Loucy (cell line): ENCODE data around the gene LAMB4.

Experiments used
- CTCF ChIP-seq: fragments of 200-600 bp; sonication (generic); conservative IDR thresholded peaks from 2 replicates; pipeline ENCODE4 v1.5.1; 2014; ENCODE audit warnings: mild to moderate bottlenecking, antibody characterized with exemption, low read length
- EZH2phosphoT487 ChIP-seq: fragments of 200-600 bp; IDR thresholded peaks from 2 replicates; pipeline ENCODE4 v1.6.1; 2018; ENCODE audit warnings: antibody characterized with exemption, mild to moderate bottlenecking, moderate library complexity, borderline replicate concordance

DNA sequence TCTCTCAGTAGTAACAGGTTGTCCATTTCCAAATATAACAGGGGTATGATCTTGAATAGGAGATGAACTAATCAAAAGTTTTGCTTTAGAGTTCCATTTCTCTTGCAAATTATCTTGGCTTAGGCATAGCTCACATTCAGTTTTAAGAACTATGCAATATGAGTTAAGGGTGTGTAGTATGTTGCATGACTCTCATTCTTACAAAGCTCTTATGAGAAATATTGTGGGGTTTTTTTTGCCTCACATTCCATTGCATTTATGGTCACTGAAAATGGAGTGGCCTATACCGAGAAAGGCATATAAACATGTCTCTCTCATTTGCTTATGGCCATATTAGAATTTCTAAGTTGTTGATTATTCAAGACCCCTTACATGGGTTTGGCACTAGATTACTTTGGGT lies 78.7 kb downstream of the LAMB4 start:
- TF ChIP-seq CTCF (no peak), EZH2phosphoT487 (no peak)
